MV-4-11 (cell line): Measurements from ENCODE around the gene ADRM1.

Source experiments
- DNase-seq: peaks from one replicate; lab custom pipeline; 2025; lab: John Stamatoyannopoulos, UW

ADRM1 gene

DNA sequence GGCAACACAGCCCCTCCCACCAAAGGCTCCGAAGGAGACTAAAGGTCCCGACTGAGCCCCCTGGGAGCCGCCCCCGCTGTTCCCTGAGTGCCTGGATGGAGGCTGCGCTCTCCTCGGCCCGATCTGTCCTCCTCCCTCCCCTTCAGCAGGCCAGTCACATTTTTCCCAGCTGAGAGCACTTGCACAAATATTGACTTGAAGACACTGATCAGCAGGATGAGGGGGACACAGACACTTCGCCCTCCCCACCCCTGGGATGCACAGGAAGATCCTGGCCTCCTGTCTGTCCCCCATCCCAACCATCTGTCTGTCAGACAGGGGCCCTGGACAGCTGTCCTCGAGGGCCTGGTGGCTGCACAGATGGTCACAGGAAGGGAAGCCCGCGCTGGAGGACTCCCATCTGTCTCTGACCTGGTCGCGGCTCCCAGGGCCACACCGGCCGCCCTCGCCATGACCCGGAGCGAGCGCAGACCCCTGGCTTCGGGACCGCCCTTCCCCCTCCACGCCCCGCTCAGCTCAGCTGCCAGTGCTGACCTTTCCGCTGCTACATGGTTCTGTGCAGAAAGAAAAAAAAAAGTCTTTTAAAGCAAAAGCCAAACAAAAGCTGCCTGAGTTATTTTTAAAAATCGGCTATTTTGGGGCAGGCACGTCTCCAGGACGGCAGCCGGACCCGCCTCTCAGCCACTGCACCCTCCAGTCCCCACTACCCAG is 53.2 kb downstream of the ADRM1 start:
- DNase-seq, result no peak

DNA sequence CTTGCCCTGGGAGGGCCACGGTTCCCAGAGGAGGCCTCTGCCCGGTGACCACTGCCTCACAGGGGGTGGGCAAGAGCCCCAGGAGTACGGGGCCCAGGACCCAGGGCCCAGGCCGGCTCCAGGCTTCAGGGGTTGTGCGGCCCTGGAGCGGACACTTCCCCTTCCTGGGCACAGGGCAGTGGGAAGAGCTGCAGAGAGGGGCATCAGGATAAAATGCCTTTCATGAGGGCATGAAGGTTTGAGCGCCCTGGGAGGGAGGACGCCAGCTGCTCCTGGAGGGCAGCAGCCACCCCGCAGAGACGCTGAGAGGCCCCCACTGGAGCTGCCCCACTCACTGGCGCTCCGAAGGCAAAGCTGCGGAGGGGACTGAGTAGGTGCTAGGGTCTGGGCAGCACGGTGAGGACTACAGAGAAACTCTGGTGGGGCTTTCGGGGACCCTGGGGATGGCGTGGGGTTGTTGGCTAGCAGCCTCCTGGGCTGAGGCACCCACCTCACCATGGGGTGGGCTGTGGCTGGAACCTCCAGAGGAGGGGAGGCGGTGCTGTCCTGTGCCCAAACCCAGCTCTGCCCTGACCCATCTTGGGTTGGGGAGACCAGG is 53.9 kb downstream of the ADRM1 start:
- no peak for DNase-seq

DNA sequence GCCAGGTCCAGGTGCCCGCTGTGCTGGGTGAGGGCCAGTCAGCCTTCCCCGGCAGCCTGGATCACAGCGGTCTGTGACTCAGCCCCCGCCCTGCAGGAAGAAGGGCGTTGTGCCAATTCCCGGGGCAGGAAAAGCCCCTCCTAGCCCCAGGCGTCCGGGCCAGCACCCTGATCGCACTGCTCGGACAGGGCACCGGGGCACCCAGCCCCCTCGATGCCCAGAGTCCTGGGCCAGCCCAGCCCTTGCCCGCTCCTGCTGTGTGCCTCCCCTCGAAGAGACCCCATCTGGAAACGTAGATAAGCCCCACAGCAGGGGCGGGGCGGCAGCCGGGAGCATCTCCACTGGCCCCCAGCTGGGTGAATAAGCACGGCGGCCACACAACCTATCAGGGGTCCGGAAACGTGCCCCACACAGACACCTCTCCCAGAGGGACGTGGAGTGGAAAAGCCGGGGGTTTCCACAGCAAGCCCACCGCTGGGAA is 54.4 kb downstream of the ADRM1 start:
- DNase-seq, result no peak

DNA sequence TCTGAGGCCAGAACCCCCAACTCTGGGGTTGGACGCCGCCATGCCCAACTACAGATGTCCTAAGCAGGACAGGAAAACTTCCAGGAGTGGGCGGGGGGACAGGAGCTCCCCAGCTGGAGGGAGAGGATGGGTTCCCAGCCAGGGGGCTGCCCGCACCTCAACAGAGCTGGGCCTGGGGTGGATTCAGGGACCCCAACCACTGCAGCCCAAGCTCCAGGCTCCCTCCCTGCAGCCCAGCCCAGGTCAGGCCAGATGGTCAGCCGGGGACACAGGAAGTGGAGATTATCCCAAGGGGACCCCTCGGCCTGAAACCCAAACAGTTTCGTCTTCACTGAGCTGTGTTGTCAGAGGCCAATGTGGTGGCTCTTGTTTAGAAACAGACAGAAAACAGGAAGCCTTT is 54.9 kb downstream of the ADRM1 start:
- DNase-seq, result no peak
